Upper lobe of left lung (tissue), 4 donors: ENCODE results near the gene FAM110A.

ENCODE experiments used
- CTCF ChIP-seq, 6 experiments: fragments of 450-650 bp in 4 of 6; fragments of 200-600 bp in 2 of 6; sonication (generic) in 2 of 6; IDR thresholded peaks; one replicate each; pipeline ENCODE4 v1.5.1; 2016 to 2019; ENCODE audit warnings: antibody characterized with exemption in 6 of 6
- EP300 ChIP-seq, 4 donors: sonication (generic); formaldehyde crosslinking; IDR thresholded peaks; one replicate each; pipeline ENCODE4 v1.5.1; 2017; ENCODE audit warnings: antibody characterized with exemption in 4 of 4, control low read depth in 2 of 4
- POLR2A ChIP-seq, 4 donors: fragments of 450-650 bp; IDR thresholded peaks; one replicate each; pipeline ENCODE4 v1.5.1; 2016 to 2017; ENCODE audit warnings: antibody characterized with exemption in 4 of 4, mild to moderate bottlenecking in 2 of 4

- TF ChIP-seq CTCF (IDR thresholded peaks at IDR 0.05) (no peak), POLR2A (IDR thresholded peaks at IDR 0.05) (no peak), EP300 (IDR thresholded peaks at IDR 0.05) (no peak)
Measured at GRCh38 chr20:834151-834746, 734 bp downstream of the FAM110A start.
